Liver (tissue), 3 donors: ENCODE data around the gene YLPM1.

Experiments used
- EGR1 ChIP-seq, 2 donors: IDR thresholded peaks; 2 replicates each; pipeline ENCODE4 v1.6.1; 2016 to 2018; ENCODE audit warnings: antibody characterized with exemption in 2 of 2, low read depth in 2 of 2
- FOXA1 ChIP-seq: IDR thresholded peaks from 2 replicates; pipeline ENCODE4 v1.6.1; 2016; ENCODE audit warnings: antibody characterized with exemption
- GABPA ChIP-seq, 2 donors: IDR thresholded peaks in 1 of 2; conservative IDR thresholded peaks in 1 of 2; 2 replicates each; pipeline ENCODE4 v1.6.1; 2016; ENCODE audit warnings: antibody characterized with exemption in 2 of 2, mild to moderate bottlenecking in 1 of 2, moderate library complexity in 1 of 2
- MAX ChIP-seq: IDR thresholded peaks from 2 replicates; pipeline ENCODE4 v1.6.1; 2016; ENCODE audit warnings: antibody characterized with exemption
- REST ChIP-seq: IDR thresholded peaks from 2 replicates; pipeline ENCODE4 v1.6.1; 2016; ENCODE audit warnings: antibody characterized with exemption, mild to moderate bottlenecking
- SP1 ChIP-seq: IDR thresholded peaks from 2 replicates; pipeline ENCODE4 v1.6.1; 2018; ENCODE audit warnings: antibody characterized with exemption, mild to moderate bottlenecking
- TAF1 ChIP-seq: conservative IDR thresholded peaks from 2 replicates; pipeline ENCODE4 v1.6.1; 2016; ENCODE audit warnings: antibody characterized with exemption, mild to moderate bottlenecking
- TF ChIP-seq, protein P1 (sequence below): fragments of 150-350 bp; IDR thresholded peaks from 2 replicates; pipeline ENCODE4 v1.5.1; 2017; ENCODE audit warnings: improper control_type of control experiment, low read depth, low read length; ENCODE audit not compliant: missing input control
- donor health status: healthy.
- donor health status: healthy.

DNA sequence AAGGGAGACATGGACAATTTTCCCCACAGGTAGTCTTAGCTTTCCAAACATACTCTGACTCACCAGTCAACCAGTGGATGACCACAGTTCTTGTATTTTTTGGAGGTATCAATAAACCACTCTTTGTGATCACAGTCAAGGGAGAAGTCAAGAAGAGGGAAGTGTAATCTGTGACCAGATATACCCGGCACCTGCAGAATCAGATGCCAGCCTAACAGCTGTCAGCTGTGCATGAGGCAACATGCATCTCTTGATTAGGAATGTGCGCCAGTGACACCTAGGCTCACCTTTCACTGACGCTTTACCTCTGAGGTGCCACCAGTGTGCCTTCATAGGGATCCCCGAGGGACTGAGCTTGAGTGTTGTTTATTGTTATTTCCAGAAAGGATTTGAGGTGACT lies 92.8 kb downstream of the YLPM1 start:
- TF ChIP-seq, protein P1, sequence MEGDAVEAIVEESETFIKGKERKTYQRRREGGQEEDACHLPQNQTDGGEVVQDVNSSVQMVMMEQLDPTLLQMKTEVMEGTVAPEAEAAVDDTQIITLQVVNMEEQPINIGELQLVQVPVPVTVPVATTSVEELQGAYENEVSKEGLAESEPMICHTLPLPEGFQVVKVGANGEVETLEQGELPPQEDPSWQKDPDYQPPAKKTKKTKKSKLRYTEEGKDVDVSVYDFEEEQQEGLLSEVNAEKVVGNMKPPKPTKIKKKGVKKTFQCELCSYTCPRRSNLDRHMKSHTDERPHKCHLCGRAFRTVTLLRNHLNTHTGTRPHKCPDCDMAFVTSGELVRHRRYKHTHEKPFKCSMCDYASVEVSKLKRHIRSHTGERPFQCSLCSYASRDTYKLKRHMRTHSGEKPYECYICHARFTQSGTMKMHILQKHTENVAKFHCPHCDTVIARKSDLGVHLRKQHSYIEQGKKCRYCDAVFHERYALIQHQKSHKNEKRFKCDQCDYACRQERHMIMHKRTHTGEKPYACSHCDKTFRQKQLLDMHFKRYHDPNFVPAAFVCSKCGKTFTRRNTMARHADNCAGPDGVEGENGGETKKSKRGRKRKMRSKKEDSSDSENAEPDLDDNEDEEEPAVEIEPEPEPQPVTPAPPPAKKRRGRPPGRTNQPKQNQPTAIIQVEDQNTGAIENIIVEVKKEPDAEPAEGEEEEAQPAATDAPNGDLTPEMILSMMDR, result no peak
- no peak for TF ChIP-seq EGR1 (IDR thresholded peaks at IDR 0.05; ENCODE audit: low read depth in 2 of 2)
- TF ChIP-seq TAF1, result no peak
- TF ChIP-seq FOXA1, result no peak
- no peak for TF ChIP-seq GABPA (IDR thresholded peaks at IDR 0.05 in 1 of 2, conservative IDR thresholded peaks at IDR 0.05 in 1 of 2)
- TF ChIP-seq MAX, result no peak
- TF ChIP-seq SP1, result no peak
- TF ChIP-seq REST, result no peak
